Endothelial cell (in vitro differentiated cells): ENCODE data around the gene GRIA3. TPM values are rescaled to one million over a fixed set of nuclear protein-coding genes. Genes with fewer than 3 reads are reported as not detected.

Experiments used
- DNase-seq: peaks from one replicate; pipeline ENCODE4 v3.0.0; 2021; ENCODE audit warnings: low spot score
- H3K27ac Mint-ChIP-seq: one replicate; pipeline ENCODE4 v1.8.0; 2021; ENCODE audit warnings: mixed read lengths, inconsistent platforms; ENCODE audit not compliant: unreplicated experiment
- H3K27me3 Mint-ChIP-seq: one replicate; pipeline ENCODE4 v1.8.0; 2021; ENCODE audit warnings: mild to moderate bottlenecking, moderate library complexity, mixed read lengths, inconsistent platforms; ENCODE audit not compliant: unreplicated experiment
- H3K36me3 Mint-ChIP-seq: one replicate; pipeline ENCODE4 v1.8.0; 2021; ENCODE audit warnings: mild to moderate bottlenecking, low read depth, mixed read lengths, inconsistent platforms; ENCODE audit not compliant: unreplicated experiment
- H3K4me1 Mint-ChIP-seq: one replicate; pipeline ENCODE4 v1.8.0; 2021; ENCODE audit warnings: mild to moderate bottlenecking, mixed read lengths, inconsistent platforms; ENCODE audit not compliant: unreplicated experiment
- H3K4me3 Mint-ChIP-seq: one replicate; pipeline ENCODE4 v1.8.0; 2021; ENCODE audit warnings: mild to moderate bottlenecking, mixed read lengths, inconsistent platforms; ENCODE audit not compliant: unreplicated experiment
- H3K9me3 Mint-ChIP-seq: one replicate; pipeline ENCODE4 v1.8.0; 2021; ENCODE audit warnings: mixed read lengths, inconsistent platforms; ENCODE audit not compliant: unreplicated experiment
- total RNA-seq: library from RNA; stranded (reverse); fragmentation: NEBNext Ultra II Directional; extraction: Animal tissue kit (Norgen Biotek cat#: 25700); gene quantifications from one replicate; pipeline ENCODE4 v1.2.1, GENCODE V29; 2021; ENCODE audit not compliant: unreplicated experiment
- TF ChIP-seq, protein P1 (sequence below): fragments of 200-600 bp; sonication (generic); IDR thresholded peaks from one replicate; pipeline ENCODE4 v1.5.0; 2021; ENCODE audit warnings: antibody characterized with exemption; ENCODE audit not compliant: unreplicated experiment

The GRIA3 gene
- total RNA-seq, 1 donor from 2014 or later, result 0.51 TPM

DNA sequence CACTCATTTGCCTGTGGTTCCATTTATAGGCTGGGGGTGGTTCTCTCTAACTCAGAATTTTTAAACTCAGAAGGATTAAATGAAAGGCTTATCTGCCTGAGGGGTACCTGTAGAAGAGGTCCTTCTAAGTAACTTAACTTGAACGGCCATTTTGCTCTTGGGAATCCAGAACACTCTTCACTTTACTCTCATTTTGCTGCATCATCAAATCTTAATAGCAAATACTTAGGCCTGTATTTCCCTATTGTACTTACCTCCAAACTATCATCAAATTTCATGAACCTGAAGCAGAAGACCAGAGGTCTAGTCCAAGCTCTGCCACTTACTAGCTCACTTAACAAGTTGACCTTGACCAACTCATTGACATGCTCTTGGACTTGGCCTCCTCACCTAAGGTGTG is 70.4 kb downstream of the GRIA3 start:
- no peak for DNase-seq
- no peaks in the 10 kb centered on the region for H3K9me3 Mint-ChIP-seq
- H3K4me1 Mint-ChIP-seq, result no peaks in the 10 kb centered on the region

DNA sequence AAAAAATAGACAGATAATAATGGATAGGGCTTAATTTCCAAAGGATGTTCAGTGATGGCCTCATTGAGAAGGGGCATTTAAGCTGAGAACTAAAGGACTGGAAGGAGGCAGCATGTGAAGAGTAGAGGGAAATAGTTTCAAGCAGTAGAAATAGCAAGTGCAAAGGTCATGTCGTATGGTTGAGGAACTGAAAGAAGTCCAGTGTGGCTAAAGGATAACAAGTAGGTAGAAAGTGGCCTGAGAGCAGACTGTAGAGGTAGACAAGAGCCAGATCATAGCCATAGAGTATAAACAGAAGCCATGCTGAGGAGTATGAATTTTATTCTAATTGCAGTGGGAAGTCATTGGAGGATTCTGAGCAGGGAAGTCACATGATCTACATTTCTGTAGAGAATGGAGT is 72.3 kb downstream of the GRIA3 start:
- Mint-ChIP-seq H3K9me3 (no peaks in the 10 kb centered on the region), H3K4me3 (no peak overlapping the region), H3K27ac (no peak overlapping the region)

More for the DNA sequence above, 70.4 kb downstream of the GRIA3 start:
- Mint-ChIP-seq H3K27me3 (peaks cover 6% of the 10 kb centered on the region), H3K36me3 (no peaks in the 10 kb centered on the region), H3K4me3 (no peak overlapping the region), H3K27ac (no peak overlapping the region)
- TF ChIP-seq, protein P1, sequence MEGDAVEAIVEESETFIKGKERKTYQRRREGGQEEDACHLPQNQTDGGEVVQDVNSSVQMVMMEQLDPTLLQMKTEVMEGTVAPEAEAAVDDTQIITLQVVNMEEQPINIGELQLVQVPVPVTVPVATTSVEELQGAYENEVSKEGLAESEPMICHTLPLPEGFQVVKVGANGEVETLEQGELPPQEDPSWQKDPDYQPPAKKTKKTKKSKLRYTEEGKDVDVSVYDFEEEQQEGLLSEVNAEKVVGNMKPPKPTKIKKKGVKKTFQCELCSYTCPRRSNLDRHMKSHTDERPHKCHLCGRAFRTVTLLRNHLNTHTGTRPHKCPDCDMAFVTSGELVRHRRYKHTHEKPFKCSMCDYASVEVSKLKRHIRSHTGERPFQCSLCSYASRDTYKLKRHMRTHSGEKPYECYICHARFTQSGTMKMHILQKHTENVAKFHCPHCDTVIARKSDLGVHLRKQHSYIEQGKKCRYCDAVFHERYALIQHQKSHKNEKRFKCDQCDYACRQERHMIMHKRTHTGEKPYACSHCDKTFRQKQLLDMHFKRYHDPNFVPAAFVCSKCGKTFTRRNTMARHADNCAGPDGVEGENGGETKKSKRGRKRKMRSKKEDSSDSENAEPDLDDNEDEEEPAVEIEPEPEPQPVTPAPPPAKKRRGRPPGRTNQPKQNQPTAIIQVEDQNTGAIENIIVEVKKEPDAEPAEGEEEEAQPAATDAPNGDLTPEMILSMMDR, result no peak

DNA sequence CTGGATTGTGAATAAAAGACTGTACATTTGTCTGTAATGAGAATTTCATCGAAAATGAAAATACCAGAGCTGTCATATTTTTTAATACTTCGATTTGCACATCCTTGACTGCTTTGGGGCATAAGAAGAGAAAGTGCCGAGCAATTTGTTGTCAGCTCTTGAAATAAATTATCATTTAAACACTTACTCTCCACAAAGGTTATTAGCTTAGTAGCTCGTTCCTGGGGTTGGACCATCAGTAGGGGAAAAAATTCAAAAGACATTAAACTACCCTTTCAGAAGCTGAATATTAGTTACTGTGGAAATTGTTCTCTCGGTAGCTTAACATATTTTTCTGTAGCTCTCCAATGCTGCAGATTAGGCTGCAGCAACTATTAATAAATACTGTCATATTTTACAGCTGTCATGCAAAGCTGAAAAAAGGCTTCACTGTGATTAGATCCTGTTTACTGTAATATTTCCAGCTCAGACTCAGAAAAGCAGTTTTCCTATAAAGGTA is 76.9 kb downstream of the GRIA3 start:
- H3K4me3 Mint-ChIP-seq, result no peak overlapping the region
- H3K36me3 Mint-ChIP-seq, result no peaks in the 10 kb centered on the region
- DNase-seq, result no peak
- no peaks in the 10 kb centered on the region for H3K4me1 Mint-ChIP-seq
- H3K9me3 Mint-ChIP-seq, result no peaks in the 10 kb centered on the region
- no peak overlapping the region for H3K27ac Mint-ChIP-seq
- H3K27me3 Mint-ChIP-seq, result peaks cover 4% of the 10 kb centered on the region
- TF ChIP-seq, protein P1, result no peak

More for the DNA sequence above, 72.3 kb downstream of the GRIA3 start:
- TF ChIP-seq, protein P1, result no peak
- Mint-ChIP-seq H3K27me3 (peaks cover 6% of the 10 kb centered on the region), H3K4me1 (no peaks in the 10 kb centered on the region), H3K36me3 (no peaks in the 10 kb centered on the region)
- DNase-seq, result no peak

DNA sequence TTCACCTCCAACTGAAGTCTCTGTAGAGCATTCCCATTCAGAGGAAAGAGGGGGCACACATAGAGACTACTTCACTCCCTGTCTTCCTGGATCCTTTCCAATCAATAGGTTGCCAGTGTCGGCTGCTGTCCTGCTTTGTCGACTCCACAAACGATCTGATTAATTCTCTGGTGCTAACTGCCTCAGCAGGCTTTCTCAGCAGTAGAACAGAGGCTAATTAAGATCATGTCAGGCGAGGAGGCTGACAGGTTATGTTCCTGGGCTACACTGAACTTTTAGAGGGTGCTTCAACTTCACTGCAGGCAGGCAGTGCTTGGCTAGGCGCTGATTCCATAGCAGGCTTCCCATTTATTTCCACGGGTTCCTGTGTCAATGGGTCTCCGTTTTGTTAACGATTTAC is 79.2 kb downstream of the GRIA3 start:
- no peak for DNase-seq
- TF ChIP-seq, protein P1, result no peak
- H3K9me3 Mint-ChIP-seq, result no peaks in the 10 kb centered on the region
- no peaks in the 10 kb centered on the region for H3K27me3 Mint-ChIP-seq
- no peak overlapping the region for H3K4me3 Mint-ChIP-seq
- H3K27ac Mint-ChIP-seq, result no peak overlapping the region
- H3K36me3 Mint-ChIP-seq, result no peaks in the 10 kb centered on the region
- H3K4me1 Mint-ChIP-seq, result no peaks in the 10 kb centered on the region

DNA sequence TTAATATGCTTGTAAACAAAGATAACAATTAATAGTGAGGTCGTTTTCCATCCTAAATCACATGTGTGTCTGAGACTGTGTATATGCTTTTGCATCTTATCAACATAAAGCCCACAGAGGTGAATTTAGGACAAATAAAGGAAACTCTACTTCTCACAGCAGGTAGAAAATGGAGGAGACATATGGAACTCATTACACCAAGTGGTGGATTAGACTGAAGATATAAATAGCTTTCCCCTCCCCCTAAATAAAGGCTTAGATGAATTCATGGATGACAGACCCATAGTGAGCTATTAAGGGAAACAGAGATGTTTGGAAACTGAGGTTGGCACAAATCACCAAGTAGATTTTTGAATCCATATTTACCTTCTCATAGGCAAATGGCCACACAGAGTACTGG is 79.7 kb downstream of the GRIA3 start:
- H3K27me3 Mint-ChIP-seq, result no peaks in the 10 kb centered on the region
- no peaks in the 10 kb centered on the region for H3K4me1 Mint-ChIP-seq
- TF ChIP-seq, protein P1, result no peak
- no peak overlapping the region for H3K4me3 Mint-ChIP-seq
- no peaks in the 10 kb centered on the region for H3K9me3 Mint-ChIP-seq
- no peak for DNase-seq
- no peak overlapping the region for H3K27ac Mint-ChIP-seq
- no peaks in the 10 kb centered on the region for H3K36me3 Mint-ChIP-seq
